HepG2 (cell line): ENCODE data around the gene PP2D1. TPM values are rescaled to one million over a fixed set of nuclear protein-coding genes. Genes with fewer than 3 reads are reported as not detected.

ENCODE experiments used
- ATAC-seq: fragments of 200-7000 bp; cut with Tn5 transposase; 3 replicates; pipeline ENCODE4 v1.9.1; 2020; ENCODE audit warnings: mild to moderate bottlenecking, moderate library complexity
- BruUV-seq: library from RNA; stranded (reverse); fragments of 400-500 nt; replicated peaks from 2 replicates; lab custom pipeline; 2021; lab: Mats Ljungman, UMichigan
- CTCF ChIA-PET: fragments of 300-600 bp; formaldehyde crosslinking; extraction: SDS; loops from one replicate; lab custom pipeline; 2021; ENCODE audit warnings: low total read pairs, inconsistent platforms, low intra/inter-chr PET ratio; lab: Yijun Ruan, JAX
- POLR2A ChIA-PET: fragments of 350-600 bp; sonication (Branson Sonifier 250); formaldehyde crosslinking; loops from one replicate; lab custom pipeline; 2020; ENCODE audit warnings: antibody characterized with exemption, inconsistent platforms; lab: Yijun Ruan, JAX
- DNase-seq: peaks from one replicate; pipeline ENCODE4 v3.0.0-alpha.2; 2015; ENCODE audit warnings: low spot score
- FAIRE-seq: peaks from 3 replicates; lab custom pipeline; 2011; peaks lifted over from hg19 to GRCh38; lab: Jason Lieb, UNC
- H2AFZ ChIP-seq: one replicate; pipeline ENCODE4 v1.6.1; 2011; ENCODE audit warnings: low read length, inconsistent platforms
- H3K27ac ChIP-seq: fragments of 300-600 bp; 3 replicates; pipeline ENCODE4 v1.8.0; 2011; ENCODE audit warnings: mixed run types, mild to moderate bottlenecking, mixed read lengths, low read length, inconsistent platforms; ENCODE audit not compliant: insufficient read depth; ENCODE audit errors: extremely low read length
- H3K27me3 ChIP-seq, 2 experiments: fragments of 200-600 bp in 1 of 2; 2 replicates in 1 of 2; 3 replicates in 1 of 2; pipeline versions ENCODE4 v1.6.0 to v1.8.0; 2011; ENCODE audit warnings: low read length in 2 of 2, mild to moderate bottlenecking in 2 of 2, moderate library complexity in 2 of 2, inconsistent platforms in 1 of 2; ENCODE audit not compliant: insufficient read depth in 2 of 2, control insufficient read depth in 1 of 2
- H3K36me3 ChIP-seq, 2 experiments: fragments of 200-600 bp in 1 of 2; replicated peaks in 1 of 2; 2 replicates in 1 of 2; 3 replicates in 1 of 2; pipeline versions ENCODE4 v1.5.1 to v1.8.0; 2011; ENCODE audit warnings: low read length in 2 of 2, inconsistent platforms in 1 of 2; ENCODE audit not compliant: insufficient read depth in 2 of 2, control insufficient read depth in 1 of 2
- H3K4me1 ChIP-seq: 2 replicates; pipeline ENCODE4 v1.5.1; 2012; ENCODE audit warnings: low read length, inconsistent platforms; ENCODE audit not compliant: insufficient read depth
- H3K4me2 ChIP-seq: 2 replicates; pipeline ENCODE4 v1.6.0; 2011; ENCODE audit warnings: low read depth, low read length, inconsistent platforms
- H3K4me3 ChIP-seq, 3 experiments: fragments of 200-600 bp in 1 of 3; sonication (generic), shearing (Covaris generic) in 1 of 3; replicated peaks in 1 of 3; 2 replicates each; pipeline ENCODE4 v1.5.1; 2011 to 2016; ENCODE audit warnings: low read length in 3 of 3, inconsistent platforms in 2 of 3, low read depth in 2 of 3, mild to moderate bottlenecking in 2 of 3, control low read depth in 1 of 3, mixed read lengths in 1 of 3; ENCODE audit not compliant: insufficient read depth in 1 of 3
- H3K79me2 ChIP-seq: one replicate; pipeline ENCODE4 v1.6.1; 2011; ENCODE audit warnings: low read length, inconsistent platforms; ENCODE audit not compliant: insufficient read depth
- H3K9ac ChIP-seq: 2 replicates; pipeline ENCODE4 v1.6.0; 2011; ENCODE audit warnings: mild to moderate bottlenecking, low read depth, low read length, inconsistent platforms; ENCODE audit not compliant: insufficient read depth
- H3K9me3 ChIP-seq: 2 replicates; pipeline ENCODE4 v1.5.1; 2012; ENCODE audit warnings: mild to moderate bottlenecking, low read length
- H4K20me1 ChIP-seq: 2 replicates; pipeline ENCODE4 v1.6.0; 2011; ENCODE audit warnings: inconsistent platforms, mild to moderate bottlenecking, low read length, moderate library complexity; ENCODE audit not compliant: insufficient read depth
- FOXO1 ChIP-seq: sonication (generic); formaldehyde crosslinking; IDR thresholded peaks from 2 replicates; pipeline ENCODE4 v1.4.0; 2020; ENCODE audit warnings: missing genetic modification reagents
- MAFK ChIP-seq, 2 experiments: IDR thresholded peaks in 1 of 2; conservative IDR thresholded peaks in 1 of 2; 2 replicates each; pipeline ENCODE4 v1.6.1; 2011; ENCODE audit warnings: improper control_type of control experiment in 2 of 2, low read length in 2 of 2
- RFX5 ChIP-seq: IDR thresholded peaks from 2 replicates; pipeline ENCODE4 v1.6.1; 2011; ENCODE audit warnings: low read depth, low read length, improper control_type of control experiment
- RXRA ChIP-seq: sonication (generic); formaldehyde crosslinking; IDR thresholded peaks from 2 replicates; pipeline ENCODE4 v1.5.1; 2020; ENCODE audit warnings: missing genetic modification reagents
- SPEN ChIP-seq: sonication (generic); formaldehyde crosslinking; IDR thresholded peaks from 2 replicates; pipeline ENCODE4 v1.5.1; 2020; ENCODE audit warnings: low read depth, mild to moderate bottlenecking, missing genetic modification reagents
- ZNF709 ChIP-seq: sonication (generic); formaldehyde crosslinking; IDR thresholded peaks from 2 replicates; pipeline ENCODE4 v1.5.0; 2020; ENCODE audit warnings: mild to moderate bottlenecking, missing genetic modification reagents
- whole genome bisulfite sequencing: methylation state at CpG from one replicate; pipeline ENCODE4 v1.1.6; 2017; ENCODE audit warnings: low lambda C conversion rate; 5-methylcytosine and 5-hydroxymethylcytosine counted together
- in situ Hi-C: cut with HindIII; loops from 2 replicates; pipeline ENCODE4 v1.10.0; 2017; ENCODE audit warnings: low pct_unique_long_range_greater_than_20kb; ENCODE audit not compliant: extremely low pct_ligation_motif_present
- intact Hi-C: fragments of 100-400 bp; cut with micrococcal nuclease; formaldehyde crosslinking; loops from one replicate; pipeline ENCODE4 v1.10.0; 2022; ENCODE audit not compliant: unreplicated experiment
- polyA plus RNA-seq, 8 experiments: library from polyadenylated mRNA; depleted of rRNA in 3 of 8; stranded (reverse) in 7 of 8; unstranded in 1 of 8; fragments of >200 nt; fragmentation: Illumina TruSeq in 4 of 8; extraction: Trizol in 4 of 8; gene quantifications; 2 replicates each; pipeline versions ENCODE4 v1.2.1 to v1.2.3, GENCODE V29; 2011 to 2016; ENCODE audit warnings: low read depth in 4 of 8, missing spikeins in 1 of 8, mixed read lengths in 1 of 8; ENCODE audit not compliant: insufficient read depth in 1 of 8
- total RNA-seq, 5 experiments: library from RNA; depleted of rRNA; stranded (reverse); fragments of >200 nt; fragmentation: Illumina TruSeq; extraction: Trizol; gene quantifications; 2 replicates each; pipeline ENCODE4 v1.2.3, GENCODE V29; 2016; ENCODE audit warnings: low read depth in 1 of 5
- TF ChIP-seq, protein P1 (sequence below): sonication (generic); formaldehyde crosslinking; IDR thresholded peaks from 2 replicates; pipeline ENCODE4 v1.5.0; 2020; ENCODE audit warnings: missing genetic modification reagents

Gene PP2D1
- total and polyA plus RNA-seq, 2 of the 13 experiments (the other 11 are each of a cell fraction or from before 2014, with no cell fraction given), result not detected

- WGBS, result 47% methylated on average over 3 of the region's 3 CpGs
- Histone ChIP-seq H4K20me1 (no peaks in the 10 kb centered on the region), H3K4me1 (no peaks in the 10 kb centered on the region; the same call in 1 of the 2 replicates), H3K27me3 (no peaks in the 10 kb centered on the region), H3K4me2 (no peak overlapping the region), H3K4me3 (no peak overlapping the region), H3K9ac (no peak overlapping the region), H3K36me3 (no peaks in the 10 kb centered on the region), H3K9me3 (no peaks in the 10 kb centered on the region), H3K27ac (no peak overlapping the region), H3K79me2 (no peaks in the 10 kb centered on the region), H2AFZ (no peak overlapping the region)
- ATAC-seq, result no peak
- in situ Hi-C loops (no loop called here), intact Hi-C loops (no loop called here)
- CTCF ChIA-PET, result no interaction called here
- FAIRE-seq, result no peak
- DNase-seq, result no peak
- no peak for TF ChIP-seq FOXO1 (CRISPR knock-in tag)
- POLR2A ChIA-PET, result no interaction called here
- no TSS peak for BruUV-seq
These were observed 43.8 kb upstream of the PP2D1 start for GRCh38 chr3:20055842-20056241.

DNA sequence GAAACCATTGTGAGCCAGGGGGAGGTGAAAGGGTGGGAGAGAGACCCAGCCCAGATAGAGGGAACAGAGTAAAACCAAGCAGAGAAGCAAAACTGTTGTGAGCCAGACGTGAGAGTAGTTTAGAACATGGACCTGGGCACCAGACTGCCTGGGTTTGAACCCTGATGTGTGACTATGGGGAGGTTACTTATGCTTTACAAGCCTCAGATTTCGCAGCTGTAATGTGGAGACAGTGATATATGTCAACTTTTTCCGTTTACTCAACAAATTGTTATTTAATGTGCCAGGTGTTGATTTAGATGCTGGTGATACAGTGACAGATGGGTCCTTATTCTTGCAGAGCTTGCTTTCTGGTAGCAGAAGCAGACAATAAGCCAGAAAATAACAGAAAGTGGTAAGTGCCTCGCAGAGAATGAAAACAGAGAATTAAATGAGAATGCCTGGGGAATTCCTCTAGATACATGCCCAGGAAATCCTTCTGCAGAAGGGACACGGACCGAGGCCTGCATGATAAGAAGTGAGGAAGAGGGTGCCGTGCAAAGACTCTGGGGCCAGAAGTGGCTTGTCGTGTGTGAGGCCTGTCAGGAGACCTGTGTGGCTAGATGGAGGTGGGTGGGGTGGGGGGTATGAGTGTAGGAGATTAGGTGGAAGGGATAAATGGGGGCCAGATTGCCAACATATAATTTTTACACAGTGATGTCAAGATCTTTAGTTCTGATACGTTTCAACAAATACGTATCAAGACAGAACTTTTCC, 43.1 kb upstream of the PP2D1 start:
- FAIRE-seq, result no peak
- ATAC-seq, result peak; percentile 28; the same call in 1 of the 3 replicates
- WGBS, result 54% methylated on average over 10 of the region's 10 CpGs
- BruUV-seq, result no TSS peak
- intact Hi-C loops, result no loop called here
- H3K79me2 ChIP-seq, result no peaks in the 10 kb centered on the region
- H3K27ac ChIP-seq, result no peak overlapping the region
- no peaks in the 10 kb centered on the region for H3K9me3 ChIP-seq
- H3K4me2 ChIP-seq, result no peak overlapping the region
- ChIA-PET CTCF (no interaction called here), POLR2A (no interaction called here)
- H3K4me1 ChIP-seq, result no peaks in the 10 kb centered on the region; the same call in 1 of the 2 replicates
- no peak overlapping the region for H3K4me3 ChIP-seq
- H3K27me3 ChIP-seq, result no peaks in the 10 kb centered on the region
- no peaks in the 10 kb centered on the region for H3K36me3 ChIP-seq
- no peak for TF ChIP-seq MAFK (conservative IDR thresholded peaks at IDR 0.05 in 1 of 2, IDR thresholded peaks at IDR 0.05 in 1 of 2; ENCODE audit: low read length in 2 of 2)
- no peak for TF ChIP-seq RXRA (CRISPR knock-in tag)
- TF ChIP-seq SPEN, result no peak
- TF ChIP-seq, protein P1, sequence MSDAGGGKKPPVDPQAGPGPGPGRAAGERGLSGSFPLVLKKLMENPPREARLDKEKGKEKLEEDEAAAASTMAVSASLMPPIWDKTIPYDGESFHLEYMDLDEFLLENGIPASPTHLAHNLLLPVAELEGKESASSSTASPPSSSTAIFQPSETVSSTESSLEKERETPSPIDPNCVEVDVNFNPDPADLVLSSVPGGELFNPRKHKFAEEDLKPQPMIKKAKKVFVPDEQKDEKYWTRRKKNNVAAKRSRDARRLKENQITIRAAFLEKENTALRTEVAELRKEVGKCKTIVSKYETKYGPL (CRISPR knock-in tag), result no peak
- TF ChIP-seq ZNF709 (CRISPR knock-in tag), result no peak
- TF ChIP-seq RFX5, result no peak
- in situ Hi-C loops, result no loop called here
- DNase-seq, result no peak
- no peak overlapping the region for H3K9ac ChIP-seq
- H4K20me1 ChIP-seq, result no peaks in the 10 kb centered on the region
- no peak overlapping the region for H2AFZ ChIP-seq
